Measurements from ENCODE around the gene PLEKHA5.

DNA sequence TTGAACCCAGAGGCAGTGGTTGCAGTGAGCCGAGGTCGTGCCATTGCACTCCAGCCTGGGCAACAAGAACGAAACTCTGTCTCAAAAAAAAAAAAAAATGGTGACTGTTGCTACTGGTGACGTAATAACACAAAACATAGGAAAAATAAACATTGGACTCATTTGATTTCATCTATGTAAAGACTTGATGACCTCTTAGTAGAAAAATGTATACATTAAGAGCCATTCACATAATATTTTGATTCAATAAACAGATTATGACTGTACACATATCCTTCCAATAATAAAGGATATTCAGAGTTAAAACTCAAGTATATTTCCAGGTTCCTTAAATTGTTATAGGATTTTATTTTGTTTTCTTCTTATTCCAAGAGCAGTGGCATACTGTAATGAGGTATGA, 244.1 kb downstream of the PLEKHA5 start:
- TF ChIP-seq SMC3 (IDR thresholded peaks at IDR 0.05; ENCODE audit: low read depth, low read length): no peak
- TF ChIP-seq POLR2A (IDR thresholded peaks at IDR 0.05; ENCODE audit: low read depth, low read length): no peak
- TF ChIP-seq CEBPB (IDR thresholded peaks at IDR 0.05; ENCODE audit: low read depth, low read length): peak; percentile 61
- TF ChIP-seq, protein P1, sequence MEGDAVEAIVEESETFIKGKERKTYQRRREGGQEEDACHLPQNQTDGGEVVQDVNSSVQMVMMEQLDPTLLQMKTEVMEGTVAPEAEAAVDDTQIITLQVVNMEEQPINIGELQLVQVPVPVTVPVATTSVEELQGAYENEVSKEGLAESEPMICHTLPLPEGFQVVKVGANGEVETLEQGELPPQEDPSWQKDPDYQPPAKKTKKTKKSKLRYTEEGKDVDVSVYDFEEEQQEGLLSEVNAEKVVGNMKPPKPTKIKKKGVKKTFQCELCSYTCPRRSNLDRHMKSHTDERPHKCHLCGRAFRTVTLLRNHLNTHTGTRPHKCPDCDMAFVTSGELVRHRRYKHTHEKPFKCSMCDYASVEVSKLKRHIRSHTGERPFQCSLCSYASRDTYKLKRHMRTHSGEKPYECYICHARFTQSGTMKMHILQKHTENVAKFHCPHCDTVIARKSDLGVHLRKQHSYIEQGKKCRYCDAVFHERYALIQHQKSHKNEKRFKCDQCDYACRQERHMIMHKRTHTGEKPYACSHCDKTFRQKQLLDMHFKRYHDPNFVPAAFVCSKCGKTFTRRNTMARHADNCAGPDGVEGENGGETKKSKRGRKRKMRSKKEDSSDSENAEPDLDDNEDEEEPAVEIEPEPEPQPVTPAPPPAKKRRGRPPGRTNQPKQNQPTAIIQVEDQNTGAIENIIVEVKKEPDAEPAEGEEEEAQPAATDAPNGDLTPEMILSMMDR (conservative IDR thresholded peaks at IDR 0.05; ENCODE audit: low read depth, low read length): no peak
- TF ChIP-seq MXI1 (IDR thresholded peaks at IDR 0.05; ENCODE audit: borderline replicate concordance, low read depth, low read length): no peak
- TF ChIP-seq RAD21 (IDR thresholded peaks at IDR 0.05; ENCODE audit: low read length): no peak
- TF ChIP-seq ELK1 (IDR thresholded peaks at IDR 0.05; ENCODE audit: borderline replicate concordance, low read depth, low read length): no peak
- TF ChIP-seq MAFK (IDR thresholded peaks at IDR 0.05; ENCODE audit: low read depth, low read length): no peak
- TF ChIP-seq NFE2L2 (IDR thresholded peaks at IDR 0.05; ENCODE audit: low read depth, low read length): no peak

All from IMR-90 (cell line).